SK-N-SH (cell line): Measurements from ENCODE around the gene MUC5B.

ENCODE experiments used
- CHD2 ChIP-seq: fragments of 150-350 bp; IDR thresholded peaks from 2 replicates; pipeline ENCODE4 v1.6.1; 2018; ENCODE audit warnings: low read length; ENCODE audit not compliant: partially characterized antibody
- CTCF ChIP-seq: fragments of 200-600 bp; sonication (generic); IDR thresholded peaks from 2 replicates; pipeline ENCODE4 v1.6.1; 2017; ENCODE audit warnings: antibody characterized with exemption, mild to moderate bottlenecking, moderate library complexity
- EP300 ChIP-seq, 2 experiments: IDR thresholded peaks; 2 replicates each; pipeline versions ENCODE4 v1.4.0 to v1.6.1; 2012; ENCODE audit warnings: borderline replicate concordance in 1 of 2, low read depth in 1 of 2, low read length in 1 of 2
- EZH2phosphoT487 ChIP-seq: fragments of 200-600 bp; sonication (generic); IDR thresholded peaks from 2 replicates; pipeline ENCODE4 v1.6.1; 2017; ENCODE audit warnings: low read depth, mixed run types, mild to moderate bottlenecking, antibody characterized with exemption, moderate library complexity, borderline replicate concordance
- GABPA ChIP-seq: IDR thresholded peaks from 2 replicates; pipeline ENCODE4 v1.4.0; 2012; ENCODE audit warnings: low read depth, mild to moderate bottlenecking
- MAX ChIP-seq: IDR thresholded peaks from 2 replicates; pipeline ENCODE4 v1.4.0; 2012; ENCODE audit warnings: low read depth
- MXI1 ChIP-seq: IDR thresholded peaks from 2 replicates; pipeline ENCODE4 v1.6.1; 2012; ENCODE audit warnings: mild to moderate bottlenecking, low read depth, low read length, improper control_type of control experiment
- POLR2AphosphoS5 ChIP-seq: IDR thresholded peaks from 2 replicates; pipeline ENCODE4 v1.6.1; 2012; ENCODE audit warnings: low read depth, low read length
- RAD21 ChIP-seq: IDR thresholded peaks from 2 replicates; pipeline ENCODE4 v1.6.1; 2012; ENCODE audit warnings: mild to moderate bottlenecking, low read length
- RCOR1 ChIP-seq: fragments of 150-350 bp; IDR thresholded peaks from 2 replicates; pipeline ENCODE4 v1.6.1; 2017; ENCODE audit warnings: antibody characterized with exemption, low read length
- SMC3 ChIP-seq: IDR thresholded peaks from 2 replicates; pipeline ENCODE4 v1.6.1; 2012; ENCODE audit warnings: low read depth, low read length, improper control_type of control experiment
- USF2 ChIP-seq: fragments of 150-350 bp; IDR thresholded peaks from 2 replicates; pipeline ENCODE4 v1.6.1; 2017; ENCODE audit warnings: antibody characterized with exemption, low read length, low read depth, borderline replicate concordance

- TF ChIP-seq EP300 (IDR thresholded peaks at IDR 0.05; ENCODE audit: borderline replicate concordance in 1 of 2, low read depth in 1 of 2, low read length in 1 of 2): no peak
- TF ChIP-seq CTCF: no peak
- TF ChIP-seq EZH2phosphoT487: no peak
- TF ChIP-seq POLR2AphosphoS5: no peak
- TF ChIP-seq USF2: no peak
- TF ChIP-seq RAD21: no peak
- no peak for TF ChIP-seq CHD2
- no peak for TF ChIP-seq GABPA
- no peak for TF ChIP-seq MAX
- no peak for TF ChIP-seq SMC3
- no peak for TF ChIP-seq MXI1
- TF ChIP-seq RCOR1: no peak
These were observed 41.9 kb upstream of the MUC5B start for GRCh38 chr11:1180947-1181391.
